Measurements from ENCODE around the gene HIVEP3. TPM values are rescaled to one million over a fixed set of nuclear protein-coding genes. Genes with fewer than 3 reads are reported as not detected.

The HIVEP3 gene
- total and polyA plus RNA-seq, 2 of the 13 experiments (the other 11 are each of a cell fraction or from before 2014, with no cell fraction given), result 0.05 TPM; not detected in 1

GRCh38 chr1:41880261-41880660, 38.5 kb downstream of the HIVEP3 start:
- intact Hi-C loops (cut with micrococcal nuclease; ENCODE audit: unreplicated experiment) (no loop called here), in situ Hi-C loops (cut with HindIII; ENCODE audit: extremely low pct_ligation_motif_present, low pct_unique_long_range_greater_than_20kb) (no loop called here)

More at GRCh38 chr1:41880261-41880660, 38.5 kb downstream of the HIVEP3 start:
- FAIRE-seq (no peak), ATAC-seq (no peak), DNase-seq (ENCODE audit: low spot score) (no peak)
- H2AFZ ChIP-seq (ENCODE audit: low read length), result no peak overlapping the region
- WGBS (ENCODE audit: low lambda C conversion rate), result 63% methylated on average over 3 of the region's 4 CpGs
- 0 out of 5 replicates have a peak, but pooled peaks cover 0 to 1% of the 10 kb centered on the region in 2 experiments for H3K27me3 ChIP-seq (ENCODE audit: control insufficient read depth in 1 of 2, insufficient read depth in 2 of 2, low read length in 2 of 2)
- no TSS peak for BruUV-seq (replicated peaks)
- H4K20me1 ChIP-seq (ENCODE audit: insufficient read depth, low read length), result no peaks in the 10 kb centered on the region
- POLR2A ChIA-PET, result no interaction called here
- no peak overlapping the region for H3K9ac ChIP-seq (ENCODE audit: insufficient read depth, low read depth, low read length)
- no peaks in the 10 kb centered on the region for H3K4me1 ChIP-seq (ENCODE audit: insufficient read depth, low read length)
- no peak overlapping the region for H3K27ac ChIP-seq (ENCODE audit: extremely low read length, insufficient read depth, low read length)
- CTCF ChIA-PET (ENCODE audit: low intra/inter-chr PET ratio, low total read pairs), result no interaction called here
- H3K4me3 ChIP-seq (replicated peaks in 1 of 3; ENCODE audit: insufficient read depth in 1 of 3, low read depth in 2 of 3, low read length in 3 of 3), result no peak overlapping the region
- TF ChIP-seq TP53 (CRISPR knock-in tag; conservative IDR thresholded peaks at IDR 0.05) (no peak), SALL1 (CRISPR knock-in tag; IDR thresholded peaks at IDR 0.05) (no peak), GABPA (IDR thresholded peaks at IDR 0.05; ENCODE audit: low read depth, low read length) (no peak), GABPA (CRISPR knock-in tag; IDR thresholded peaks at IDR 0.05; ENCODE audit: low read depth) (no peak), ZNF746 (CRISPR knock-in tag; IDR thresholded peaks at IDR 0.05) (no peak), SP1 (IDR thresholded peaks at IDR 0.05) (no peak), SP1 (CRISPR knock-in tag; IDR thresholded peaks at IDR 0.05) (no peak), RFXANK (CRISPR knock-in tag; IDR thresholded peaks at IDR 0.05) (no peak), ZHX1 (CRISPR knock-in tag; IDR thresholded peaks at IDR 0.05; ENCODE audit: low read depth) (no peak), ZNF30 (CRISPR knock-in tag; IDR thresholded peaks at IDR 0.05) (no peak), POGZ (CRISPR knock-in tag; IDR thresholded peaks at IDR 0.05) (no peak), MBD4 (IDR thresholded peaks at IDR 0.05; ENCODE audit: borderline replicate concordance, low read length) (no peak), MXI1 (IDR thresholded peaks at IDR 0.05; ENCODE audit: borderline replicate concordance, low read depth, low read length) (no peak), ZNF101 (CRISPR knock-in tag; IDR thresholded peaks at IDR 0.05; ENCODE audit: borderline replicate concordance, low read depth) (no peak), IRX3 (CRISPR knock-in tag; IDR thresholded peaks at IDR 0.05; ENCODE audit: borderline replicate concordance, low read depth) (no peak), ZNF782 (CRISPR knock-in tag; IDR thresholded peaks at IDR 0.05; ENCODE audit: borderline replicate concordance) (no peak)
- TF ChIP-seq, protein P1, sequence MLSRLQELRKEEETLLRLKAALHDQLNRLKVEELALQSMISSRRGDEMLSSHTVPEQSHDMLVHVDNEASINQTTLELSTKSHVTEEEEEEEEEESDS (CRISPR knock-in tag; IDR thresholded peaks at IDR 0.05; ENCODE audit: borderline replicate concordance), result no peak
- TF ChIP-seq, protein P2, sequence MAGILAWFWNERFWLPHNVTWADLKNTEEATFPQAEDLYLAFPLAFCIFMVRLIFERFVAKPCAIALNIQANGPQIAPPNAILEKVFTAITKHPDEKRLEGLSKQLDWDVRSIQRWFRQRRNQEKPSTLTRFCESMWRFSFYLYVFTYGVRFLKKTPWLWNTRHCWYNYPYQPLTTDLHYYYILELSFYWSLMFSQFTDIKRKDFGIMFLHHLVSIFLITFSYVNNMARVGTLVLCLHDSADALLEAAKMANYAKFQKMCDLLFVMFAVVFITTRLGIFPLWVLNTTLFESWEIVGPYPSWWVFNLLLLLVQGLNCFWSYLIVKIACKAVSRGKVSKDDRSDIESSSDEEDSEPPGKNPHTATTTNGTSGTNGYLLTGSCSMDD (CRISPR knock-in tag; IDR thresholded peaks at IDR 0.05), result no peak
- TF ChIP-seq, protein P3, sequence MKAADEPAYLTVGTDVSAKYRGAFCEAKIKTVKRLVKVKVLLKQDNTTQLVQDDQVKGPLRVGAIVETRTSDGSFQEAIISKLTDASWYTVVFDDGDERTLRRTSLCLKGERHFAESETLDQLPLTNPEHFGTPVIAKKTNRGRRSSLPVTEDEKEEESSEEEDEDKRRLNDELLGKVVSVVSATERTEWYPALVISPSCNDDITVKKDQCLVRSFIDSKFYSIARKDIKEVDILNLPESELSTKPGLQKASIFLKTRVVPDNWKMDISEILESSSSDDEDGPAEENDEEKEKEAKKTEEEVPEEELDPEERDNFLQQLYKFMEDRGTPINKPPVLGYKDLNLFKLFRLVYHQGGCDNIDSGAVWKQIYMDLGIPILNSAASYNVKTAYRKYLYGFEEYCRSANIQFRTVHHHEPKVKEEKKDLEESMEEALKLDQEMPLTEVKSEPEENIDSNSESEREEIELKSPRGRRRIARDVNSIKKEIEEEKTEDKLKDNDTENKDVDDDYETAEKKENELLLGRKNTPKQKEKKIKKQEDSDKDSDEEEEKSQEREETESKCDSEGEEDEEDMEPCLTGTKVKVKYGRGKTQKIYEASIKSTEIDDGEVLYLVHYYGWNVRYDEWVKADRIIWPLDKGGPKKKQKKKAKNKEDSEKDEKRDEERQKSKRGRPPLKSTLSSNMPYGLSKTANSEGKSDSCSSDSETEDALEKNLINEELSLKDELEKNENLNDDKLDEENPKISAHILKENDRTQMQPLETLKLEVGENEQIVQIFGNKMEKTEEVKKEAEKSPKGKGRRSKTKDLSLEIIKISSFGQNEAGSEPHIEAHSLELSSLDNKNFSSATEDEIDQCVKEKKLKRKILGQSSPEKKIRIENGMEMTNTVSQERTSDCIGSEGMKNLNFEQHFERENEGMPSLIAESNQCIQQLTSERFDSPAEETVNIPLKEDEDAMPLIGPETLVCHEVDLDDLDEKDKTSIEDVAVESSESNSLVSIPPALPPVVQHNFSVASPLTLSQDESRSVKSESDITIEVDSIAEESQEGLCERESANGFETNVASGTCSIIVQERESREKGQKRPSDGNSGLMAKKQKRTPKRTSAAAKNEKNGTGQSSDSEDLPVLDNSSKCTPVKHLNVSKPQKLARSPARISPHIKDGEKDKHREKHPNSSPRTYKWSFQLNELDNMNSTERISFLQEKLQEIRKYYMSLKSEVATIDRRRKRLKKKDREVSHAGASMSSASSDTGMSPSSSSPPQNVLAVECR (CRISPR knock-in tag; IDR thresholded peaks at IDR 0.05; ENCODE audit: borderline replicate concordance), result no peak
- H3K79me2 ChIP-seq (ENCODE audit: insufficient read depth, low read length), result no peaks in the 10 kb centered on the region
- H3K9me3 ChIP-seq (ENCODE audit: low read length), result no peaks in the 10 kb centered on the region
- no peaks in the 10 kb centered on the region for H3K36me3 ChIP-seq (replicated peaks in 1 of 2; ENCODE audit: control insufficient read depth in 1 of 2, insufficient read depth in 2 of 2, low read length in 2 of 2)
- H3K4me2 ChIP-seq (ENCODE audit: low read depth, low read length), result no peak overlapping the region

Measured in HepG2 (cell line).